Activated CD8-positive, alpha-beta memory T cell treated with anti-CD3 and anti-CD28 coated beads for 4 hours (primary cell): Measurements from ENCODE around the gene NFKB1.
A peak's percentile ranks its signal among the peaks of the same experiment; 100 is the strongest.
"Not testable (repeated sequence)": the region's sequence is repeated elsewhere in the genome, so short reads cannot be mapped to it uniquely, and the experiment has no call there.

Source experiments
- DNase-seq, 2 donors: peaks; one replicate each; pipeline ENCODE4 v3.0.0-alpha.2; 2020; ENCODE audit warnings: low read depth in 2 of 2

Gene NFKB1

DNA sequence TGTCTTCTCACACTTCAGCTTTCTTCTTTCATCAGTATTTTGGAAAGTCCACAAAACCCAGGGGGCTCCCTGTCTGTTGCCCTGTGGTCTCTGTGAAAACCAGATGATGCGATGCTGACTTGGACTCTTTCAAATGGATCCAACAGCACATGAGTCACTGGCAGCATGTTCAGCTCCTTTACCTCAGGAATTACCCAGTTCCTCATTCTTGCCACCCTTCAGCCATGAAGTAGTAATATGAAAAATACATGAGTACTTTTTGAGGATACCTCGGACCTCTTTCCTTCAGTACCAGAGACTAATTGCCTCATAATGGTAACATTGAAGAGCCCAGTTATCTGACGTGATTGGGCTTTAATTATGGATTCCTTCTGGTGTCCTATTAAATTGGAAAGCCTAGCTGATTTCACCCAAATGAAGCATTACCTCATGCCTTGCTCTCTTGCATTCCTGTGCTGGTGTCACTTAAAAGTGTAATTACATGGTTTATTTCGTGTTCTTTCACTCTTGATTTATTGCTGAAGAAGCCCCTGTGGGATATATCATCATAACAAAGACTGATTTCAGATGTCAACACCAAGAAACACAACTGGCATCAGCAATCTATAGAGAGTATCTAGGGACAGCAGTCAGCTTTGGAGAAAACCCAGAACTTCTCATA is 63.4 kb downstream of the NFKB1 start:
- peak in 1 of 2 donors; percentile 15 for DNase-seq

DNA sequence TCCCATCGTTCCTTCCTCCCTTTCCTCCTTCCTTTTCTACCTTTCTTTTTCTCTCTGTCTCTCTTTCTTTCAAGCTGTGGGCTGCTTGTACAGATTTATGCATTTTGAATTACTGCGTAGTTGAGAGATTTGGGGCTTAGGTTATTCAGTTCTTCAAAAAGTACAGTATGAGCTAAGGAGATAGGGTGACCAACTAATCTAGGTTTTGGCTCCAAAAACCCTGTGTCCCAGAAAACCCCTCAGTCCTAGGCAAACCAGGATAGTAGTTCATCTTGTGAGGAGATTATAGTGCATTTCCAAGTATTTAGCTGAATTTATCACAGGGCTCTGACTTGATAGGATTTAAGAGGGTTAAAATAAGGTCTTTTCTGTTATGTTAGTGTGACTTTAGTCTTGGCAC is 64.5 kb downstream of the NFKB1 start:
- no peak for DNase-seq

DNA sequence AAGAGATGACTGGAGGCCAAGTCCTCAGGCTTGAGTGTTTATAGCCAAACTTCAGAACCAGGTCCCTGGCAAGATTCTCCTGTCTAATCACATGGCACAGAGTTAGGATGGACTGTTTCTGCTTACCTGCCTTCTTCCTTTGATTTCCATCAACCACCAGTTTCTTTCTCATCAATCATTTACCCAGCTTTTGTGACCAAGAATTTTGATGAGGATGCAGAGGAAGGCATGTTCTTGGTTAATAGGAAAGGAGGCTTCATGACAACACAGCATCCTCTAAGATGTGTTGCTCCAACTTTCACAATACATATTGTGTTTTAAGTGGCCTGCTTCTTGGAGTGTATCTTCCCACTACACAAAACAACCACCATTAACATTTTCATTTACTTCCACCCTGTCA is 65.3 kb downstream of the NFKB1 start:
- DNase-seq: no peak

DNA sequence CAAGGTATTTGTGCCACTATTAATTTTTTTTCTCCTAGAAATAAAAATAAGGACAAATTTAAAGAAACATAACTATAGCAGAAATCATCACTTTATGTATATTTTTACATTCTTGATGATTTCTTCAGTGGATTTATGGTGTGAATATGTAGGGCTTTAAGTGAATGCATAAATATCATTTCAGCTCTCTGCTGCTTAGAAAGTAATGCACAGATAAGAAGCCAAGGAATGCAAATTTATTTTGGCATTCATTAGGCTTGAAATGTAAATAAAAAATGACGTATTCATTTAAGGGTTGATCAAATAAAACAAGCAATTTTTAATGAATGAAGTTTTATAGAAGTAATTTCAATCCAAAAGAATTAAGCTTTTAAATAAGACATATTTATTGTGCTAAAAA is 66.3 kb downstream of the NFKB1 start:
- no peak for DNase-seq

DNA sequence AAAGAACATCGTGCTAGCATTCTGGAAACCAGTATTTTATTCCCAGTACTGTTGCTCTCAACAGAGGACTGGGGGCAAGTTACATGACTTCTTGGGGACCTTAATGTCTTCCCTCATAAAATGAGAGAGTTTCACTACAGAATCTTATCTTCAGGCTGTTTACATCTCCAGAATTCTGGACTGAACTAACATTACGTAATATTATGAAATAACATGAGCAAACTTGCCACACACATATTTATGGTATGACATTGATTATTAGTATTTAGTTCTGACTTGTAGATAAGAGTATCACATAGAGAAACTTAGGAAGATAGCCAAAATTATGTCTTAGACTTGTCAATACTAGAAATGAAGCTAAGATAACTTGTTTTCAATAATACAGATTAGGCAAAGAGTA is 68.0 kb downstream of the NFKB1 start:
- DNase-seq: no peak

DNA sequence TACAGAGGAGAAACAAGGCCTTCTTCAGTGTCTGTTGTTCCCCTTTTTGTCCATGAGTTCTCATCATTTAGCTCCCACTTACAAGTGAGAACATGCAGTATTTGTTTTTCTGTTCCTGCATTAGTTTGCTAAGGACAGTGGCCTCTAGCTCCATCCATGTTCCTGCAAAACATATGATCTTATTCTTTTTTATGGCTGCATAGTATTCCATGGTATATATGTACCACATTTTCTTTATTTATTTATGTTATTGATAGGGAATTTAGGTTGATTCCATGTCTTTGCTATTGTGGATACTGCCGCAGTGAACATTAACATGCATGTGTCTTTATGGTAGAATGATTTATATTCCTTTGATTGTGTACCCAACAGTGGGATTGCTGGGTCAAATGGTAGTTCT is 69.1 kb downstream of the NFKB1 start:
- not testable (repeated sequence) for DNase-seq

DNA sequence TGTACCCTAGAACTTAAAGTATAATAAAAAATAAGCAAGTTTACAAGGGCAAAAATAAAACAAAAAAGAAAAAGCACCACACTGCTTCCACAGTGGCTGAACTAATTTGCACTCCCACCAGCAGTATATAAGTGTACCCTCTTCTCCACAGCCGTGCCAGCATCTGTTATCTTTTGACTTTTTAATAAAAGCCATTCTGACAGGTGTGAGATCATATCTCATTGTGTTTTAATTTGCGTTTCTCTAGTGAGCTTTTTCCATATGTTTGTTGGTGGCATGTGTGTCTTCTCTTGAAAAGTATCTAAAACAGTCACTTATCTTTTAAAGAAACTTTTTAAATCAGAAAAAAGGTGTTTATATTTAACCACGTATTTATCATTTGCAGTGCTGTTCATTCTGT is 71.3 kb downstream of the NFKB1 start:
- DNase-seq: no peak

DNA sequence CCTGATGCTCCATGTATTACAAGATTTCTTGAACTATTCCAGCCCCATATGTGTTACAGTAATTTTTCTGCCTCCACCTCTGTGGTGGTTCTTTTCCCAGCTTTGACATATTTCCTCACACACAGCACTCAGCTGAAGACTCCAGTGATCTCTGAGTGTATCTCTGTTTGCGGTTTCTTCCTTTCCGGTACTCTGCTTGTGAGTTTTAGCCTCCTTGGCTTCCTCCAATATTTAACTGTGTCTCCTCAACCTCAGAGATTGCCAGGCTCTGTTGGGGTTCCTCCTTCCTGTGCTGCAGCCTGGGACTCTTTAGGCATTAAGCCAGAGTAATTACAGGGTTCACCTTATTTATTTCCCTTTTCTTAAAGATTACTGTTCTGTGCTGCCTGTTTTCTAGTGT is 73.2 kb downstream of the NFKB1 start:
- no peak for DNase-seq

DNA sequence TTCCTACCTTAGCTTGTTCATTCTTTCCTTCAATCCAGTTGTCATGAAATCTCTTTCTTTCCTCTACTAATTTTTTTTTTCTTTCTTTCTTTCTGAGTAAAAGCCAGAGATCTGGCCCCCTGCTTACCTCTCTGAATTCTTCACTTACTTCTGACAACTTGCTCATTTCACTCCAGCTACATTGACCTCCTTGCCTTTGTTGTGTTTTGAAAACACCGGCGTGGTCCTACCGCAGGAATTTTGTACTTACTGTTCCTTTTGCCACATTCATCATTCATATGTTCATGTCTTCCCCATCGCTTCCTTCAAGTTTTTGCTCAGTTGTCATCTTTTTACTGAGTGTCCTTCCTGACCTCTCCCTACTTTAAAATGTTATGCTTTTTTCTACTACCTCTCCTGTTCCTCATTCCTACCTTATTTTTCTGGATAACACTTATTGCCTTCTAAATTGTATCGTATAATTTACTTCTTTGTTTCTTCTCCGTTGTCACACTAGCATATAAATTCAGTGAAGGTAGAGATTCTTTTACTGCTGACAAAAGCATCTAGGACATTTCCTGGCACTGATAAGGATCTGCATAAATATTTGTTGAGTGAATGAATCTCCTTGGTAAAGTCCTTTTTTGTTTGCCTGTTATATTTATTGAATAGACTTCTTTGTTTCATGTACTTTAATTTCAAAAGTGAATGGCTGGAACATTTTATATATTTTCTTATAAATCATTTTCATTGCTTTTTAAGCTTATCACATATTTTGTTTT is 74.4 kb downstream of the NFKB1 start:
- DNase-seq: no peak

DNA sequence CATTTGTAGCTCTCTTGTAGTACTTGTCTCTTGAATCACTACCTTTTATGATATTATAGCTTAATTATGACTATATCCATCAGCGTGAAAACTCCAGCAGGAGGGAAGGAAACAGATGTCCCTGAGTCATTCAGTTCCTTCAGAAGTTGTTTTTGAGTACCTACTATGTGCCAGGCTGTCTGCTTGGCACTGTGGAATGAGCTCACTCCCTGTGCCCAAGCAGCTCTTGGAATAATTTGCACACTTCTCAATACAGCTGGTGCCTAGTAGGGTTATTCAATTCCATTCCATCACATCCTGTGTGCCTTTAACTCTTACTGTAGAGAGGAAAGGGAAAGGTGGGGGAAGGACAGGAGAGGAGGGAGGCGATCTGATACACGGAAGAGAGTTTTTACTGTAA is 77.1 kb downstream of the NFKB1 start:
- no peak for DNase-seq

DNA sequence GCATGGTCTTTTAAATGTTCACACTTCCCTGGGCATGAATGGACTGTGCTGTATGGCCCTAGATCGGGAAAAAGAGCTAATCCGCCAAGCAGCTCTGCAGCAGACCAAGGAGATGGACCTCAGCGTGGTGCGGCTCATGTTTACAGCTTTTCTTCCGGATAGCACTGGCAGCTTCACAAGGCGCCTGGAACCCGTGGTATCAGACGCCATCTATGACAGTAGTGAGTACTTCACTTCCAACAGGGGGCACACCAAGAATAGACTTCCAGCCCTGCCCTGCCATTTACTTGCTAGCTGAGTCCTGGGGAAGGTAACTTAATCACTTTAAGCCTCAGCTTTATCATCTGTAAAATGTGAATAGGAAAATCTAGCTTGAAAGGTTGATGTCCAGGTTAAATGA is 77.7 kb downstream of the NFKB1 start:
- DNase-seq: no peak

DNA sequence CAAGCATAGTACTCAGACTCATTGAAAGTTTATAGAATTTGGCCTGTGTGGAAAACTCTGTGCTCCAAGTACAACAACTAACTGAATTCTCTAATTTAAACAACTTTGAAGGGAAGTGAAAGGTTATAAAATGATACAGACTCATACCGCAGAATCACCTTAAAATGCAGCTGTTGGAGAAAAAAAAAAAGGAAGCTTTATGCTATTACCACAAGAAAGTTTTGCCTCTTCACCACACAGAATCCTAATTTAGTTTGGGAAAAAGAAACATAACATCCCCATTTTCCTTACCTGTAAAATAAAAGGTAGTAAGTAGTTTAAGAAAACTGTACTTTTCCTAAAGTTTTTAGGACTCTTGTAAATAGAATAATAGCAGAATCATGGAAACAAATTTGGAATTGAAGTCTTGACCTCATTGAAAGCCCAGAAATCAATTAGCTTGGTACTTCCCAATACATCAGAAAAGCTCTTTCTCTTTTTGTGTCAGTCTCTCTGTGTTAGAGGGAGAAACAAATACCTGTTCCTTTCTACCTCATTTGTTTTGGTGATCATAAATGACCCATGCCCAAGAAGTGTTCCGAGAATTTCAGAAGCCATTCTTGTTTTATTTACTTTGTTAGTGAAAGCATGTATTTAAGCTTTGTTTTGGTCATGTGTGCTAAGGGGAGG is 78.8 kb downstream of the NFKB1 start:
- DNase-seq: no peak

DNA sequence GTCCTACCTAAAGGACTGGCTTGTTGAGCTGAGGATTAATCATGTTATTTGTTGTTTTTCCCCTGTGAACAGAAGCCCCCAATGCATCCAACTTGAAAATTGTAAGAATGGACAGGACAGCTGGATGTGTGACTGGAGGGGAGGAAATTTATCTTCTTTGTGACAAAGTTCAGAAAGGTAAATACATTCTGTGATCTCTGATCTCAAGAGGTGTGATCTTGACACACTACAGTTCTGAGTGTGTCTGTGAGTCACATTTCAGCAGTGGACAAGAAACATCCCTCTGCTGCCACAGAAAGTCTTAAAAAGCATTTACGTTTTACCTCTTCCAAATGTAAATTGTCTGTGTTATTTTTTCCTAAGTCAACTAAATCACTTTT is 79.3 kb downstream of the NFKB1 start:
- no peak for DNase-seq

DNA sequence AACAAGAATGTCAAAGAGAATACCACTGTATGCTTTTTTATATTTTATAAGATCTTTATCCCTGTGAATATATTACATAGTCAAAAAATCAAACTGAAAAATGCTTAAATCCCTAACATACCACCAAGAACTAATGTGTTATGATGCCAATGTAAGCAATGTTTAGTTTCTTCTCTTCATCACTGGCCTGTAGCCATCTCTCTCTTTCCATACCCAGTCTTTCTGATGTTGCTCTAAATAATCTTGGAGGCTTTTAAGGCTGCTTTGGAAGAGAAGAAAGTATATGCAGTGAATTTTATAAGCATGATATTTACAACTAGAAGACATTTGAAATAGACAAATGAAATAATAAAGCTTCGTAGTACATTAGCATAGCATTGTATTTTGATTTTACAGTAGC is 82.9 kb downstream of the NFKB1 start:
- DNase-seq: no peak

DNA sequence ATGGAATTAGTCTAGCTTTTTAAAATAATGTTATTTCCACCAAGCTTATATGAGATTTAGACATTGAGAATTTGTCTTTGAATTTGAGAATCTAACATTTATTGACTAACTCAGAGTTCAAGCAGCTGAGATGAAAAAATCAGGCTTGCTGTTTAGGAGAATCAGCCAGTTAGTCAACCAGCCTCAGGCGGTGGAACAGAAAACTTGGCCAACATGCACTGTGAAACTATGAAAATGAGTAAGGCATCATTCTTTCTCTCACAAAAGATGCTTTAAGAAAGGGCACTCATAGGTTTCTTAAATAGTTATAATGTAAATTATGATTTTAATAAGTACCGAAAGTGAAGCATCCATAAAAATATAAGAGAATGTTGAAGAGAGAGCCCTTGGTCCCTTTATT is 84.2 kb downstream of the NFKB1 start:
- no peak for DNase-seq

DNA sequence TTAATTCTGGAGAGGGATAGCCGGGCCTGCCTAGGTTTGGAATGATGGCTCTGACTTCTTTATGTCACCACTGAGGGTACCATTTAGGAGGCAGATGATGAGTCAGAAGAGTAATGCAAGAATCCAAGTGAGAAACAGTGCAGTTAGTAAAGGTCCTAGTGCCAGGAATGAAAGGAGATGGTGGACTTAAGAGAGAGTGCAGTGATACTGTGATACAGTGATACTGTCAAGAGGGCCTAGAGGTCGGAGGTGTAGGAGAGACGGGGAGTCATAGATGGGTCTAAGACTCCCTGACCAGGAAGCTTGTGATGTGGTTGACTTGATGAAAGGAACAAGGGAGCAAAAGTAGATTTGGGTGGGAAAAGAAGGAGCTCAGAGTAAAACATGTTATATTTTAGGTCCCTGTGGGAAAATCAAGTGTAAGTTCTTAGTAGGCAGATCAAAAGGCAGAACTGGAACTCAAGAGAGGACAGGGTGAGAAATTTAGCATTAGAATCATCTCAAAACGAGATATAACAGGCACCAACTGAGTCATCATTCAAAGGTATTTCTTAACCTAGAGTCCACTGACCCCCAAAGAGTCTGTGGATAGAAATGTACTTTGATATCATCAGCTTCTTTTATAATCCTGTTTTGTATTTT is 85.0 kb downstream of the NFKB1 start:
- no peak for DNase-seq

DNA sequence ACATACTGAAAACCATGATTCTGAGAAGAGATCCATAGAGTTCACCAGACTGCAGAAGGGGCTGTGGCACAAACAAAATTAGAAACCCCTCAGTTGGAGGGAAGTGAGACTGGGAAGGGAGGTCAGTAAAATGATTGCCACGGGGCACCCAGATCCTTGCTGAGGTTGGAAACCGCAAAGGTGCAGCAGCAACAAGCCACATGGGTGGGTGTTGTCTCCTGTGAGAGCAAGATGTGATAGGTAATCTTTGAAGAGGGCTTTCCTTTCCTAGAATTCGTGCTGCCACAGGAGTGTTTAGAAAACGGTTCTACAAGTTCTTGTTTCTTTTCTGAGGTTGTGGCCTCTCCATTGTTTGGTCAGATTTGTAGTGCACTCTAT is 85.5 kb downstream of the NFKB1 start:
- DNase-seq: peak in 1 of 2 donors; percentile 16

DNA sequence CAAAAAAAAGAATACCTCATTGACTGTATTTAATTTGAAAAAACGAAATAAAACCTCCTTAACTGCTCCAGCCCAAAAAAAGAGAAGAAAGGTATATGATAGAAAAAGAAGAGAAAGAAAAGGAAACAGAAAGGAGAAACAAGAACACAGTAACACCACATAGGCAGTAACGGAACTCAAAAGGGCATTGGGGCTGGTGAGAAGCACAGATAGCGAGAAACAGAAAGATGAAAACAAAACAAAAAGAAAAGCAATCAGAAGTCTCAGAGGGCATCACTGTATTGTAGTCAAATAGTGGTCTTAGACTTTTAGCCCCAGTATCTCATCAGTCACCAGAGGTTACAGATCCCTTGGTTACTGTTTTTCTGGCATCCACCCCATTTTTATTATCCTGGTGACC is 88.6 kb downstream of the NFKB1 start:
- DNase-seq: no peak

DNA sequence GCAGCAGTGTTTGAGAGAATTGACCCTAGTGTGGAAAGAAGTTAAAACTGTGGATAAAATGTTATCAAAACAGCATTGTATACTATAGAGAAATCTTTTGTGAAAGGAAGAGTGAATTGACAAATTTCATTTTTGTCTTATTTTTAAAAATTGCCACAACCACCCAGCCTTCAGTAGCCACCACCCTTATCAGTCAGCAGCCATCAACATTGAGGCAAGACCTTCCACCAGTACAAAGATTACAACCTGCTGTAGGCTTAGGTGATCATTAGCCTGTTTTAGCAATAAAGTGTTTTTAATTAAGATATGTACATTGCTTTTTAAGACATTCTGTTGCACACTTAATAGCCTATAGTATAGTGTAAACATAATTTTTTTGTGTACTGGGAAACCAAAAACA is 91.1 kb downstream of the NFKB1 start:
- DNase-seq: no peak

DNA sequence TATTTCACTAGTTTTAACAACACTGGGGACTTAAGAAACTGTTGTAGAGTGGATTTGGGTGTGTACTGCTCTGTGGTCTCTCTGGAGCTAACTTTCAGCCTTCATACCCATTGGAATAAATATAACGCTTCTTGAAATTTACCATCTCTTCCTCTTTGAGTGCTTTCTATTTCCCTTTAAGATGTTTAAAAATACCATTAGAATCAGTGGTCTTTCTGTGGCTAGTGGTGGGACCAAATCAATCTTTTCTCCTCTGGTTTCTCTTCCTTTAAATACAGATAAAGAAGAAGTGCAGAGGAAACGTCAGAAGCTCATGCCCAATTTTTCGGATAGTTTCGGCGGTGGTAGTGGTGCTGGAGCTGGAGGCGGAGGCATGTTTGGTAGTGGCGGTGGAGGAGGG is 92.0 kb downstream of the NFKB1 start:
- DNase-seq: no peak

DNA sequence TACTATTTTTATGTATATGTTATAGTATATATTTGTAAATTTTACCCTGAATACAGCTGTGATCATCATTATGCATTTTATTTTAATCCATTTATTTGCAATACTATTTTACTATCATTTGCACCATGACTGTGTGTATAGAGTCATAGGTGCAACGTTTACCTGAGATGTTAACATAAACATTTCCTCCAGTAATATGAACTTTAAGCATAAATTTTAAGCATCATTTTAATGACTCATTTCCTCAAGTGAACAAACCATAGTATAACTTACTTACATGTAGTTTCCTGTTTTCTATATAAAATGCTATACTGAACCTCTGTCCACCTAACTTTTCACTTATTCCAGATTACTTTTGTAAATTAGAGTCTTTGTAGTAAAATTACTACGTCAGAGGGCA is 92.8 kb downstream of the NFKB1 start:
- no peak for DNase-seq

DNA sequence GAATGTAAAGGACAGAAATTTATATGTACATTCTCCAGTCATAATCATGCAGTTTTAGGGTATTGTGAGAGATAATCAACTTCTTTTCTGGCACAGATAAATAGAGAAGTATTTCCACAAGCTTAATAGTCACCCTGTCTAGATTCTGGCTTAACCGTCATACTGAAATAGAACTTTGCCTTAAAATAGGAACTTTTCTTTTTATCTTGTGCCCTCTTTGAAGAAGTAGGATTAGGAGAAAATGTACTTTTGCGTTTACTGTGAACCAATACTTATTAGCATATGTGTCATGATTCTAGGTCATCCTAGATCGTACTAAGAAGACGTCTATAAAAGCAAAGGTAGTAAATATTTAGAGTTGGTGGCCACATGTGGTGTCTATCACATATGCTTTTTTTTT is 95.4 kb downstream of the NFKB1 start:
- no peak for DNase-seq
